GM19240 (cell line): ENCODE measurements around the gene YTHDF2.

Source experiments
- DNase-seq: peaks from one replicate; pipeline ENCODE4 v3.0.0; 2011; ENCODE audit warnings: low spot score; ENCODE audit not compliant: insufficient read length

Gene YTHDF2

DNA sequence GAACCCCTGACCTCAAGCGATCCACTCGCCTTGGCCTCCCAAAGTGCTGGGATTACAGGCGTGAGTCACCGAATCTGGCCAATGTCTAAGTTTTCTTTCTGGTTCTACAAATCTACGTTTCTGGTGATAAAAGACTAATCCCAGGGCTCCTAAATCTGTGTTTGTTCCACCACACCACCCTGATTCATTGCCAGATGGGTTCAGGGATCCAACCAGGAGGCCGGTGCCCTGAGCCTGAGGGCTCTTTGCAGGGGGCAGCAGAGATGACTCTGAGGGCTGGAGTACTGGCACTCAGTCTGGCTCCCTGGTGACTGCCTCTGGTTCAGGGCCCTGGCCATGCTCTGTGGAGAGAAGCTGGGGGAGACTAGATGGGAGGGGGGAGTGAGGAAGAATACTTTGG, 64.7 kb downstream of the YTHDF2 start:
- DNase-seq, result no peak

DNA sequence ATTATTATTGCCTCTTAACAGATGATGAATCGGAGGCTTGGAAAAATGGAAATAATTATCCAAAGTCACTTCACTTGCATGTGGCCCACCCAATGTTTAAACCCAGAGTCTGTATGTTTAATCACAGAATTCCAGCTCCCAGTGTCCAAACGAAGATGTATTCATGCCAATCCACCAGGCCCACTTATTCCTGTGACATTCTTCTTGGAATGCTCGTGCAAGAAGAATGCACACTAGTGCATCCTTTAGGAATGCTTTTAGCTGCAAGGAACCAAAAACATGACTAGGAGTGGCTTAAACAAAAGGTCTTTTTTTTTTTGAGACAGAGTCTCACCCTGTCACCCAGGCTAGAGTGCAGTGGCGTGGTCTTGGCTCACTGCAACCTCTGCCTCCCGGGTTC, 66.3 kb downstream of the YTHDF2 start:
- no peak for DNase-seq

DNA sequence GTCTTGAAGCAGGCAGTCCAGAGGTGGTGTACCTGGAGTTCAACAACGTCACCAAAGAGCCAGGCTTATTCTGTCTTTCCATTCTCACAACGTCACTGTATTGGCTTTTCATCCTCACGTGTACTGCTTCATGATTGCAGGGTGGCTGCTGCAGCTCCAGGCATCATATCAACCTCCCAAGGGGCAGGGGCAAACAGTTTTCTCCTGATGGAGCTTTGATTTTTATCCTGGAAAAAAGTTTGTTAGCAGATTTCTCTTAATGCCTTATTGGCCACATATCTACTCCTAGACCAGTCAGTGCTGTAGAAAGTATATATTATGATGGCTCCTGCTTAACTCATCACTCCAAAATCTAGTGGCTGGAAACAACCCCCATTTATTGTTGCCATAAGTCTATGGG, 66.9 kb downstream of the YTHDF2 start:
- no peak for DNase-seq

- DNase-seq, result no peak
Observed at GRCh38 chr1:28804071-28804470, 67.3 kb downstream of the YTHDF2 start.

- DNase-seq, result no peak
Observed at GRCh38 chr1:28807046-28807445, 70.3 kb downstream of the YTHDF2 start.

DNA sequence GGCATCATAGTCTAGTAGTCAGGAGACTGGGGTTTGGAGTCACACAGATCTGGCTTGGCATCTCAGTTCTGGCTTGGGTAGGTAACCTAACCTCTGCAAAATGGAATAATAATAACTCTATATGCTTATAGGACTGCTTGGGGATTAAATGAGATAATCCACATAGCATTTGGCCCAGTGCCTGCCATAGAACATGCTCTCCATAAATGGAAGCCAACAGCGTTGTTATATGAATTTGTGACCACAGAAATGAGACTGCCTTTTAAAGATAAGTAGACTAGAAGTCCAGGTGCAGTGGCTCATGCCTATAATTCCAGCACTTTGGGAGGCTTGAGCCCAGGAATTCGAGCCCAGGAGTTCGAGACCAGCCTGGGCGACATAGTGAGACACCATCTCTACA, 71.2 kb downstream of the YTHDF2 start:
- DNase-seq, result no peak

- DNase-seq, result no peak
Observed at GRCh38 chr1:28811369-28811765, 74.6 kb downstream of the YTHDF2 start.

DNA sequence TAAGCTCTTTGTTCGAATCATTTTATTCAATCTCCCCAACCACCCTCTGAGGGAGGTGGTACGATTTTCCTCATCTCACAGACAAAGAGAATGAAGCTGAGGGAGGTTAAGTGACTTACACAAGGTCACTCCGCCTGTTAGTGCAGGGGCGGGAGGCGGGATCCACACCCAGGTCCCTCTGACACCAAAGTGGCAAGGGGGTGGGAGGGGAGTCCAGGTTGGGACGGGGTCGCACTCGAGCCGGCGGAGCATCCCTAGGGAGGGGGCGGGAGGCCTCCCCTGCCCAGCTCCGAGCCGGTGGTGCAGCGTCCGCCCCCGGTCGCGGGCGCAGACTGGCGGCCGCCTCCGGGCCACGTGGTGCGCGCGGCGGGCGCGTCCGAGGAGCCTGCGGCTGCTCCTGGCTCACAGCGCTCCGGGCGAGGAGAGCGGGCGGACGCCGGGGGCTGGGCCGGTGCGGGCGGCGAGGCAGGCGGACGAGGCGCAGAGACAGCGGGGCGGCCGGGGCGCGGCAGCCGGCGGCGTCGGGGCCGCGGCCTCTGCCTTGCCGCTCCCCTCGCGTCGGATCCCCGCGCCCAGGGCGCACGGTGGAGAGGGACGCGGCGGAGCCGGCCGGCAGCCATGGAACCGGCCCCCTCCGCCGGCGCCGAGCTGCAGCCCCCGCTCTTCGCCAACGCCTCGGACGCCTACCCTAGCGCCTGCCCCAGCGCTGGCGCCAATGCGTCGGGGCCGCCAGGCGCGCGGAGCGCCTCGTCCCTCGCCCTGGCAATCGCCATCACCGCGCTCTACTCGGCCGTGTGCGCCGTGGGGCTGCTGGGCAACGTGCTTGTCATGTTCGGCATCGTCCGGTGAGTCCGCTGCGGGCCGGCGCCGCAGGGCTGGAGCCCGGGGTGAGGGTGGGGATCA, 75.3 kb downstream of the YTHDF2 start, which contains the start of gene OPRD1:
Gene OPRD1 (plus strand): TSS at position 405 of the 903 bp plus-strand sequence. CDS start 214 bp downstream, at position 619.
- no peak for DNase-seq

- DNase-seq, result no peak
Observed at GRCh38 chr1:28812669-28813468, 76.1 kb downstream of the YTHDF2 start.

DNA sequence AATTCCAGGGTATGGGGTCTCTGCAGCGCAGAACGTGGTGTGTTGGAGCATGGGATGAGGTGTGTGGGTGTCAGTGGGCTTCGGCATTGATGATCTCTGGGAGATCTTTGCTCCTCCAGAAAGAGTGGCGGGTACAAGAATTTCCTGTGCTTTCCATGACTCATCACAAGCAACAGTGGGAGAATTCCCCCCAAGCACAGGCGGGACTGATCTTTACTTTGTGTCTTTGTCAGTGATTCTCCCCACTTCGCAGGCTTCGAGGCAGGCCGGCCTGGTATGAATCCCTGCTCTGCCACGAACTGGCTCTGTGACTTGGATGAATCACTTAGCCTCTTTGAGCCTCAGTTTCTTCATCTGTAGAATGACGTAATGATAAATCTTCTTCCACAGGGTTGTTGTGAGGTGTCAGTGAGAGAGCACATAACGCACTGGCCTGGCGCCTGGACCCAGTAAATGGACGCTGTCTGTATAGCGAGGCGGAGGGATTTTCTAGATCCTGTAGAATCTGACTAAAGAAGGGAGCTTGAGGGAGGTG, 77.3 kb downstream of the YTHDF2 start:
- no peak for DNase-seq

- DNase-seq, result no peak
Observed at GRCh38 chr1:28815533-28816185, 78.9 kb downstream of the YTHDF2 start.

DNA sequence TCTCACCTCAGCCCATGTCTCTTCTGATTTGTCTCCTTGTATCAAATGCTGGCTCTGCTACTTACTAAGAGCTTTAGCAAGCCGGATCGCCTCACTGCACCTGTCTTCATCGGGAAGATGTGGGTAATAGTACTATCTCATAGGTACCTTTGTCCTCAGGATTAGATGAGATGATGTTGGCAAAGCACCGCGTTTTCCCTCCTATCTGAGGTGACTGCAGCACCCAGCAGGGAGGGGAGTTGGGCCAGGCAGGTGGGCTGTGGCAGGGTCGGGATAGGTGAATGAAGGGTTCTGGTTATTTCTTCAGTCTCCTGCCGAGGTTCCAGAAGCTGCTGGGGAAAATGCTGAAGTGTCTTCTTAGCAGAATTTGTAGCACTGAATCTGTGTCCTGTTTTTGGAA, 80.4 kb downstream of the YTHDF2 start:
- DNase-seq, result no peak

- no peak for DNase-seq
Observed at GRCh38 chr1:28819020-28819419, 82.3 kb downstream of the YTHDF2 start.
